GM12892 (cell line): ENCODE measurements around the gene TAF9. TPM values are rescaled to one million over a fixed set of nuclear protein-coding genes. Genes with fewer than 3 reads are reported as not detected.
A peak's percentile ranks its signal among the peaks of the same experiment; 100 is the strongest.
"Not testable (repeated sequence)": the region's sequence is repeated elsewhere in the genome, so short reads cannot be mapped to it uniquely, and the experiment has no call there.

Experiments used
- DNase-seq: peaks from one replicate; pipeline ENCODE4 v3.0.0; 2011; ENCODE audit not compliant: insufficient read length
- FAIRE-seq: peaks from 2 replicates; lab custom pipeline; 2011; peaks lifted over from hg19 to GRCh38; lab: Jason Lieb, UNC
- POLR2A ChIP-seq: IDR thresholded peaks from 2 replicates; pipeline ENCODE4 v1.6.1; 2011; ENCODE audit warnings: low read depth, low read length, control low read depth
- POLR2AphosphoS5 ChIP-seq: IDR thresholded peaks from 2 replicates; pipeline ENCODE4 v1.6.1; 2011; ENCODE audit warnings: low read depth, low read length, control low read depth
- TAF1 ChIP-seq: IDR thresholded peaks from 2 replicates; pipeline ENCODE4 v1.6.1; 2011; ENCODE audit warnings: low read depth, mild to moderate bottlenecking, control low read depth, low read length, borderline replicate concordance
- polyA plus RNA-seq: library from polyadenylated mRNA; unstranded; fragments of >200 nt; gene quantifications from one replicate; pipeline ENCODE4 v1.2.1, GENCODE V29; 2012; ENCODE audit warnings: missing spikeins, inconsistent platforms; ENCODE audit not compliant: missing spikeins

TAF9 gene, protein sequence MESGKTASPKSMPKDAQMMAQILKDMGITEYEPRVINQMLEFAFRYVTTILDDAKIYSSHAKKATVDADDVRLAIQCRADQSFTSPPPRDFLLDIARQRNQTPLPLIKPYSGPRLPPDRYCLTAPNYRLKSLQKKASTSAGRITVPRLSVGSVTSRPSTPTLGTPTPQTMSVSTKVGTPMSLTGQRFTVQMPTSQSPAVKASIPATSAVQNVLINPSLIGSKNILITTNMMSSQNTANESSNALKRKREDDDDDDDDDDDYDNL
- 103 TPM for polyA plus RNA-seq

GRCh38 chr5:69369340-69370121 lies at the start of gene TAF9, which contains the start of the genes AK6 and RAD17:
Gene TAF9, minus strand, starts transcription at chr5:69369520. Its CDS starts 3,783 bp downstream, at chr5:69365737.
Gene AK6, minus strand, starts transcription at chr5:69369520. Its CDS starts 30 bp downstream, at chr5:69369490.
Gene RAD17, plus strand, starts transcription at chr5:69369818. Its CDS starts 2,391 bp downstream, at chr5:69372209.
- peak; percentile 91 for TF ChIP-seq POLR2A
- TF ChIP-seq TAF1: peak; percentile 82
- peak; percentile 90 for TF ChIP-seq POLR2AphosphoS5
- DNase-seq (peak; percentile 74), FAIRE-seq (peak; percentile 97)

DNA sequence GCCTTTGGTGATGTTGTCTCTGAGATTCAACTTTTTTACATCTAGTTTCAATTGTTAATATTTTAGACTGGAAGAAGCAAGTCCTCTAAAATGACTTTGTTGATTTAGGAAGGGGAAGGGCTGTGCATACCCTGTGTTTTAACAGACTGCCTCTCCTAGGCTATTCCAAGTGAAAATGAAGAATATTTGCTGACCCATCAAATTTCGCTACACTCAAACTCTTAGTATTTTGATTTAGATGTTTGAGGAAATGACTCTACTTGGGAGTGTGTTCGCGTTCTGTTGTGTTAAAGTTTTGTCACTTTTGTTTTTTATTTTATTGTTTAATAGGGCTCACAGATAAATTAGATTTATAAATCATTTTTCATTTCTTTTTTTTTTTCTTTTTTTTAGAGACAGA lies 49.2 kb upstream of the TAF9 start:
- TF ChIP-seq TAF1 (no peak), POLR2AphosphoS5 (no peak), POLR2A (no peak)
- DNase-seq (no peak), FAIRE-seq (no peak)

DNA sequence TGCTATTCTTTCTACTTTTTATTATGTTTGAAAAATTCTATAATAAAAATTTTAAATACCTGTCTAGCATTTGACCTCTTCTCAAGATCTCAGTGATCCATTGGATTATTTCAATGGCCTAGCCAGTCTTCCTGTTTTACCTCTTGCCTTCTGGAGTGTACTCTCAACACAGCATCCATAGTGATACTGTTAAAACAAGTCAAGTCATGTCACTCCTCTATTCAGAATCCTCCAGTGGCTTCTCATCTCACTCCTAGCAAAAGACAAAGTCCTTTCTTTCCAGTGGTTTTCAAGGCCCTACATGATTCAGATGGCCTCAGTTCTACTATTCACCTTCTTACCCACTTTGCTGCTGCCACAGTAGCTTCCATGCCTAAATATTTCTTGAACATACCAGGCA lies 47.4 kb upstream of the TAF9 start:
- TF ChIP-seq POLR2AphosphoS5: no peak
- TF ChIP-seq POLR2A: no peak
- TF ChIP-seq TAF1: no peak
- DNase-seq: no peak
- no peak for FAIRE-seq

GRCh38 chr5:69416180-69416579 lies 46.9 kb upstream of the TAF9 start:
- no peak for FAIRE-seq
- TF ChIP-seq POLR2AphosphoS5 (no peak), TAF1 (no peak), POLR2A (no peak)
- no peak for DNase-seq

GRCh38 chr5:69415584-69415958 lies 46.3 kb upstream of the TAF9 start:
- DNase-seq (no peak), FAIRE-seq (no peak)
- TF ChIP-seq TAF1 (no peak), POLR2AphosphoS5 (no peak), POLR2A (no peak)

- FAIRE-seq (peak; percentile 81), DNase-seq (peak; percentile 58)
- TF ChIP-seq TAF1 (no peak), POLR2A (no peak; the same call in 1 of the 2 replicates), POLR2AphosphoS5 (no peak)
These were observed 45.7 kb upstream of the TAF9 start, which contains the start of gene MARVELD2 for GRCh38 chr5:69414885-69415583. Gene MARVELD2, plus strand, starts transcription at chr5:69415116. Its CDS starts 4,270 bp downstream, at chr5:69419386.

DNA sequence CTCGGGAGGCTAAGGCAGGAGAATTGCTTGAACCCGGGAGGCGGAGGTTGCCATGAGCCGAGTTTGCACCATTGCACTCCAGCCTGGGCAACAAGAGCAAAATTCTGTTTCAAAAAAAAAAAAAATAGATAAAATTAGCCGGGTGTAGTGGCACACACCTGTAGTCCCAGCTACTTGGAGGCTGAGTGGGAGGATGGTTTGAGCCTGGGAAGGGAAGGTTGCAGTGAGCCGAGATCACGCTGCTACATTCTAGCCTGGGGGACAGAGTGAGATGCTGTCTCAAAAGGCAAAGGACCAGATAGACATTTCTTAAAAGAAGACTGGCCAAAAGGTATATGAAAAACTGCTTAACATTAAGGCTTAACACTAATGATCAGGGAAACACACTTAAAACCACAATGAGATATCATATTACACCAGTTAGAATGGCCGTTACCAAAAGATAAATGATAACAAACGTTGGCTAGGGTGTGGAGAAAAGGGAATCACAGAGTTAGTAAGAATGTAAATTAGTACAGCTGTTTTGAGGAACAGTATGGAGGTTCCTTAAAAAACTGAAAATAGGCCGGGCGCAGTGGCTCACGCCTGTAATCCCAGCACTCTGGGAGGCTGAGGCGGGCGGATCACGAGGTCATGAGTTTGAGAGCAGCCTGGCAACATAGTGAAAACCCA lies 35.5 kb upstream of the TAF9 start:
- no peak for FAIRE-seq

DNA sequence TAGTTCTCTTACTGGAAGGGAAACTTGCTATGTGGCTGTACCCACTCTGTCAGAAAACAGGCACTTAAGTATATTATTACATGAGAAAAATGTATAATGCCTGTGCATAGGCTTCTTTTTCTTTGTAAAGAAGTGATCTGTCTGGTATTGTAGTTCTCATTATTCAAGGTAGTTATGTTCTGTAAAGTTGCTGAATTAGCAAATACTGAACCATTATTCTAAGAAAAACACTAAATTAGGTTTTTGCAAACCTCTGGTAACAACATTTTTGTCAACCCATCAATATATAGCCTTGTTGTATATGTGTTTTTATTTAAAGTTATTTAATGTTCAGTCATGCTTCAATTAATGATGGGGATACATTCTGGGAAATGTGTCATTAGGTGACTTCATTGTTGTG lies 9.1 kb upstream of the TAF9 start:
- no peak for FAIRE-seq
- DNase-seq: no peak
- TF ChIP-seq POLR2AphosphoS5 (no peak), POLR2A (no peak), TAF1 (no peak)

More for the DNA sequence above, 35.5 kb upstream of the TAF9 start:
- DNase-seq: no peak
- no peak for TF ChIP-seq POLR2A
- TF ChIP-seq POLR2AphosphoS5: no peak
- no peak for TF ChIP-seq TAF1

DNA sequence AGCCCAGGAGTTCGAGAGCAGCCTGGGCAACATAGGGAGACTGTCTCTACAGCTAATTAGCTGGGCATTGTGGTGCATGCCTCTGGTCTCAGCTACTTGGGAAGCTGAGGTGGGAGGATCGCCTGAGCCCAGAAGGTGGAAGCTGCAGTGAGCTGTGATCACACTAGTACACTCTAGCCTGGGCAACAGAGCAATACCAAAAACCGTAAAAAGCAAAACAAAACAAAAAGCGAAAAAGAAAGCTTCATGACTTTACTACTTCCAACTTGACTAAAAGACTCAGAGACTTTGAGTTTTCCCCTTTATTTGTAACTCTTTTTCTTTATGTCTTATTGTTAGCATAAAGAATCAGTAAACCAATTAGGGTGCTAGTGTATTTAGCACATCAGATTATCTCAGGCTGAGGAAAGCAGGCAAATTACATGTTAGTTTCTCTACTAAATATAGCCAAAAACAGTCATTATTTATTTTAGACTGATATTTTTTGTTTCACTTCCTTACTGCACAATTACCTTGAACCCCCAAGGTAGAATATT lies 5.7 kb upstream of the TAF9 start:
- no peak for DNase-seq
- peak; percentile 79 for FAIRE-seq
- TF ChIP-seq POLR2A (peak; percentile 36; the same call in 1 of the 2 replicates), TAF1 (no peak), POLR2AphosphoS5 (peak; percentile 47; the same call in 1 of the 2 replicates)

- TF ChIP-seq POLR2A: no peak
- TF ChIP-seq TAF1: no peak
- no peak for TF ChIP-seq POLR2AphosphoS5
- FAIRE-seq: no peak
- no peak for DNase-seq
These were observed 3.1 kb upstream of the TAF9 start for GRCh38 chr5:69372394-69372793.

GRCh38 chr5:69370335-69370734 lies 1.0 kb upstream of the TAF9 start:
- FAIRE-seq: peak; percentile 58
- DNase-seq: not testable (repeated sequence)
